Loucy (cell line): ENCODE data around the gene CCDC8.

Experiments used
- H2AFZ ChIP-seq: fragments of 200-600 bp; sonication (generic); 2 replicates; pipeline ENCODE4 v1.6.0; 2016; ENCODE audit warnings: antibody characterized with exemption, mild to moderate bottlenecking, low read length, moderate library complexity
- H3F3A ChIP-seq: fragments of 200-600 bp; 2 replicates; pipeline ENCODE4 v1.6.0; 2016; ENCODE audit warnings: antibody characterized with exemption, low read depth, mild to moderate bottlenecking
- H3K27me3 ChIP-seq: fragments of 200-600 bp; sonication (generic); 2 replicates; pipeline ENCODE4 v1.6.1; 2014; ENCODE audit warnings: low read length, mild to moderate bottlenecking; ENCODE audit not compliant: insufficient read depth, poor library complexity, severe bottlenecking
- H3K36me3 ChIP-seq: fragments of 200-600 bp; sonication (generic); 2 replicates; pipeline ENCODE4 v1.6.1; 2016; ENCODE audit warnings: low read length; ENCODE audit not compliant: insufficient read depth
- H3K4me1 ChIP-seq: fragments of 200-600 bp; sonication (generic); 2 replicates; pipeline ENCODE4 v1.5.1; 2014; ENCODE audit warnings: low read length, mild to moderate bottlenecking; ENCODE audit not compliant: insufficient read depth, poor library complexity, severe bottlenecking
- H3K4me2 ChIP-seq: fragments of 200-600 bp; sonication (generic); 2 replicates; pipeline ENCODE4 v1.6.0; 2014; ENCODE audit warnings: antibody characterized with exemption, low read length, low read depth, mild to moderate bottlenecking; ENCODE audit not compliant: poor library complexity, severe bottlenecking
- H3K4me3 ChIP-seq: fragments of 200-600 bp; sonication (generic); 2 replicates; pipeline ENCODE4 v1.5.1; 2014; ENCODE audit warnings: low read length, mild to moderate bottlenecking, mixed read lengths; ENCODE audit not compliant: poor library complexity, severe bottlenecking
- H3K79me2 ChIP-seq: fragments of 200-600 bp; sonication (generic); 2 replicates; pipeline ENCODE4 v1.6.1; 2014; ENCODE audit warnings: low read length; ENCODE audit not compliant: insufficient read depth
- H3K9ac ChIP-seq: fragments of 200-600 bp; sonication (generic); 2 replicates; pipeline ENCODE4 v1.6.0; 2014; ENCODE audit warnings: mild to moderate bottlenecking, low read depth, low read length, moderate library complexity; ENCODE audit not compliant: poor library complexity, severe bottlenecking
- H3K9me2 ChIP-seq: fragments of 200-600 bp; sonication (generic); replicated peaks from 2 replicates; pipeline ENCODE4 v1.6.1; 2016; ENCODE audit warnings: low read depth, low read length, mixed read lengths
- H3K9me3 ChIP-seq: fragments of 200-600 bp; sonication (generic); 2 replicates; pipeline ENCODE4 v1.6.1; 2014; ENCODE audit warnings: mild to moderate bottlenecking, antibody characterized with exemption, low read length, low read depth; ENCODE audit not compliant: insufficient read depth
- H4K20me1 ChIP-seq: fragments of 200-600 bp; sonication (generic); 2 replicates; pipeline ENCODE4 v1.6.0; 2014; ENCODE audit warnings: antibody characterized with exemption, low read length, mild to moderate bottlenecking; ENCODE audit not compliant: insufficient read depth, poor library complexity, severe bottlenecking
- EZH2phosphoT487 ChIP-seq: fragments of 200-600 bp; IDR thresholded peaks from 2 replicates; pipeline ENCODE4 v1.6.1; 2018; ENCODE audit warnings: antibody characterized with exemption, mild to moderate bottlenecking, moderate library complexity, borderline replicate concordance
- TF ChIP-seq, protein P1 (sequence below): fragments of 200-600 bp; sonication (generic); conservative IDR thresholded peaks from 2 replicates; pipeline ENCODE4 v1.5.1; 2014; ENCODE audit warnings: mild to moderate bottlenecking, antibody characterized with exemption, low read length

Gene CCDC8

DNA sequence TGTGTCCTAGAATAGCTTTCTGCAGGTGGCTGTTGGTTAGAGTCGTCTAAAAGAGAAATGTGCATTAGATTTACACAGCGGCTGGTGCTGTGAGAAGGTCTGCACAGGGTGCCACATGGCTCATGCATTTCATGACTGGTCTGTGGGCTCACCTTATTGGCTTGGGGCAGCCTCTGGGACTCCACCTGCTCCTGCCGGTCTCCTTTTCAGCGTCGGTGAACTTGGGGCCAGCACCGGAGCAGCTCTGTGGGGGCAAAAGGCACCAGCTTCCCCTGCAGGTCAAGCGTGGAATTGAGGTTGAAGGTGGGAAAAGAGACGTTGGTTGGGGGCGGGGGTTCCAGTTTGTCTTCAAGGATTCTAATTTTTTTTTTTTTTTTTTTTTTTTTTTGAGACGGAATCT is 18.5 kb upstream of the CCDC8 start:
- Histone ChIP-seq H3K4me3 (no peak overlapping the region), H2AFZ (no peak overlapping the region), H3K4me1 (no peaks in the 10 kb centered on the region), H3K79me2 (no peaks in the 10 kb centered on the region), H3K9ac (no peak overlapping the region), H3K36me3 (no peaks in the 10 kb centered on the region), H3F3A (no peaks in the 10 kb centered on the region), H3K27me3 (no peaks in the 10 kb centered on the region), H3K9me3 (no peaks in the 10 kb centered on the region), H3K4me2 (no peak overlapping the region), H4K20me1 (no peaks in the 10 kb centered on the region), H3K9me2 (no peaks in the 10 kb centered on the region)
- no peak for TF ChIP-seq EZH2phosphoT487
- TF ChIP-seq, protein P1, sequence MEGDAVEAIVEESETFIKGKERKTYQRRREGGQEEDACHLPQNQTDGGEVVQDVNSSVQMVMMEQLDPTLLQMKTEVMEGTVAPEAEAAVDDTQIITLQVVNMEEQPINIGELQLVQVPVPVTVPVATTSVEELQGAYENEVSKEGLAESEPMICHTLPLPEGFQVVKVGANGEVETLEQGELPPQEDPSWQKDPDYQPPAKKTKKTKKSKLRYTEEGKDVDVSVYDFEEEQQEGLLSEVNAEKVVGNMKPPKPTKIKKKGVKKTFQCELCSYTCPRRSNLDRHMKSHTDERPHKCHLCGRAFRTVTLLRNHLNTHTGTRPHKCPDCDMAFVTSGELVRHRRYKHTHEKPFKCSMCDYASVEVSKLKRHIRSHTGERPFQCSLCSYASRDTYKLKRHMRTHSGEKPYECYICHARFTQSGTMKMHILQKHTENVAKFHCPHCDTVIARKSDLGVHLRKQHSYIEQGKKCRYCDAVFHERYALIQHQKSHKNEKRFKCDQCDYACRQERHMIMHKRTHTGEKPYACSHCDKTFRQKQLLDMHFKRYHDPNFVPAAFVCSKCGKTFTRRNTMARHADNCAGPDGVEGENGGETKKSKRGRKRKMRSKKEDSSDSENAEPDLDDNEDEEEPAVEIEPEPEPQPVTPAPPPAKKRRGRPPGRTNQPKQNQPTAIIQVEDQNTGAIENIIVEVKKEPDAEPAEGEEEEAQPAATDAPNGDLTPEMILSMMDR, result peak; percentile 35

DNA sequence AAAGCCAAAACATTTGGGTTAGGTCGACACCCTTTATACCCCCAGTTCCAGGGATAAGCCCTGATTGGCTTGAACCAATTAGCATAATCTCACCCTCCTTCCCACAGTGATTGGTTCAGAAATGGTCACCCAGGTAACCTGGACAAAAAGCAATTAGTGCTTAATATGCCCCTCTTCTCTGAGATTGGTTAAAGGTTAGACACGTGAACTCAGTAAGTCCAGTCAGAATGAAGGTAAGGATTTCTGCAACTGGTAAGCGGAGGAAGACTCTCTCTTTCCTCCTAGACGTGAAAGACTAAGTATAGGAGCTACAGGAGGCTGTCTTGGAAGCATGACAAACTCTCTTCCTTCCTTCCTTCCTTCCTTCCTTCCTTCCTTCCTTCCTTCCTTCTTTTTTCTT is 16.6 kb upstream of the CCDC8 start:
- Histone ChIP-seq H3K9me2 (no peaks in the 10 kb centered on the region), H3K4me3 (no peak overlapping the region), H2AFZ (no peak overlapping the region), H3K27me3 (no peaks in the 10 kb centered on the region), H3K79me2 (no peaks in the 10 kb centered on the region), H3K4me2 (no peak overlapping the region), H3K36me3 (no peaks in the 10 kb centered on the region), H3K9ac (no peak overlapping the region), H3K9me3 (no peaks in the 10 kb centered on the region), H3F3A (no peaks in the 10 kb centered on the region), H4K20me1 (no peaks in the 10 kb centered on the region), H3K4me1 (no peaks in the 10 kb centered on the region)
- TF ChIP-seq EZH2phosphoT487, result no peak
- TF ChIP-seq, protein P1, result no peak

DNA sequence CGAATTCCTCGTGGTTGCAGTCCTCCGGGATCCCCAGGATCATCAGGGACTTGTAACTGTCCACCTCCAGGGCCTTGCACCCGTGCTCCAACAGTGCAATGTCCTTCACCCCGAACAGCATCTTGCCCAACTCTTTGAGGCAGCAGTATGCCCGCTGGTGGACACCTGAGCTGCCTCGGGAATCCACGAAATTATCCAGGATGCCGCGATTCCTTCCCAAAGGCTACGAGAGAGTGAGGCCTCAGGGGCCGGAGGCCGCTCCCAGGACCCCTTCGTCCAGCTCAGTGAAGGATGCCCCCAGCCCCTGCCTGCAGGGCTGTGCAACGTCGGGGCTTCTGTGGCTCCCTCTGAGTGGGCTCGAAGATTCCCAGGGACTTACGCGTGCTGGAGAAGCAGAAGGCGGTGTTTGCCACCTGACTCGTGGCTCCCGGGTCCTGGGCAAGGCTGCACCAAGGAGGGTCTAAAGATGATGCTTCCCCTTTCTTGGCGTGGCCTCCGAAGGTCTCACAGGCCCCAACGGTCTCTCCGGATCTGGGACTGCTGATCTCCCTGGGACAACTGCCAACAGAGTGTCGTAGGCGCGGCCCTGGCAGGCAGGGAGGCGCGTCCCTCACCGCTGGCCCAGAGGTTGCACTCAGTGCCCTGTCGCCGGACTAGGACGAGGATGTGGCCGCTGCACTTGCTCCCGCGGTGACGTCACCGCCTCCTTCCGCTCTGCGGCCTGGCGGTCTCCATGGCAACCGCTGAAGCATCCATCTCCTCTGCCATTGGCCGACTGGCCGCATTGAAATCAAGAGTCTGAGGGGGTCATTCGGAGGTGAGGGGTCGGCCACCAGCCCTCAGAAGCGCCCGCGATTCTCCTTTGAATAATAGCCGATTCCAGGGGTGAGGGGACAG is 15.1 kb upstream of the CCDC8 start, which contains the start of gene PNMA8C:
TSS of gene PNMA8C (minus strand) at position 698 of the 897 bp plus-strand sequence. CDS start at position 121, 577 bp downstream.
- no peak within 1 kb of the TSS for H2AFZ ChIP-seq
- H3K9me2 ChIP-seq, result no peaks in the 10 kb centered on the region
- no peaks in the 10 kb centered on the region for H3K27me3 ChIP-seq
- H3K4me2 ChIP-seq, result no peak within 1 kb of the TSS
- no peak within 1 kb of the TSS for H3K9ac ChIP-seq
- H4K20me1 ChIP-seq, result no peaks in the 10 kb centered on the region
- H3K36me3 ChIP-seq, result no peaks in the 10 kb centered on the region
- H3K4me1 ChIP-seq, result no peaks in the 10 kb centered on the region
- H3K9me3 ChIP-seq, result no peaks in the 10 kb centered on the region
- TF ChIP-seq, protein P1, result no peak
- TF ChIP-seq EZH2phosphoT487, result no peak
- H3K4me3 ChIP-seq, result no peak within 1 kb of the TSS
- no peaks in the 10 kb centered on the region for H3F3A ChIP-seq
- no peaks in the 10 kb centered on the region for H3K79me2 ChIP-seq
